ENCODE results near the gene FBXL14.

GRCh38 chr12:1587927-1588574 is 6.3 kb downstream of the FBXL14 start:
- no peak for TF ChIP-seq FOXM1 (IDR thresholded peaks at IDR 0.05; ENCODE audit: low read depth)
- TF ChIP-seq SIN3A (IDR thresholded peaks at IDR 0.05; ENCODE audit: borderline replicate concordance, low read depth, low read length) = no peak
- TF ChIP-seq TCF12 (IDR thresholded peaks at IDR 0.05) = no peak
